NCI-H524 (cell line): ENCODE data around the gene UNC5C.
A peak's percentile ranks its signal among the peaks of the same experiment; 100 is the strongest.

Experiments used
- DNase-seq, 2 experiments: peaks; one replicate each; lab custom pipeline; 2025; lab: John Stamatoyannopoulos, UW

Gene UNC5C

GRCh38 chr4:95124906-95125504 lies 423.8 kb downstream of the UNC5C start:
- DNase-seq = peak; percentile 8 to 53

GRCh38 chr4:95122001-95122400 lies 426.8 kb downstream of the UNC5C start:
- DNase-seq = no peak

GRCh38 chr4:95120456-95120855 lies 428.3 kb downstream of the UNC5C start:
- DNase-seq = no peak

- DNase-seq = no peak
Measured at GRCh38 chr4:95118497-95118896, 430.3 kb downstream of the UNC5C start.

GRCh38 chr4:95114521-95114920 lies 434.3 kb downstream of the UNC5C start:
- DNase-seq = no peak
